H1 (cell line): ENCODE data around the gene TTLL1. TPM values are rescaled to one million over a fixed set of nuclear protein-coding genes. Genes with fewer than 3 reads are reported as not detected.

ENCODE experiments used
- CTCF ChIA-PET: fragments of 300-600 bp; sonication (Branson Sonifier 250); formaldehyde crosslinking; loops from one replicate; lab custom pipeline; 2021; ENCODE audit not compliant: partially characterized antibody; lab: Charles Lee
- POLR2A ChIA-PET: fragments of 300-600 bp; sonication (Branson Sonifier 250); formaldehyde crosslinking; loops from one replicate; lab custom pipeline; 2021; ENCODE audit warnings: inconsistent platforms; ENCODE audit not compliant: partially characterized antibody; lab: Charles Lee
- DNase-seq, 2 experiments: peaks; one replicate each; pipeline versions ENCODE4 v3.0.0 to v3.0.0-alpha.2; 2010 to 2022; ENCODE audit warnings: low spot score in 2 of 2, low read depth in 1 of 2, mixed read lengths in 1 of 2
- FAIRE-seq: peaks from 2 replicates; lab custom pipeline; 2011; peaks lifted over from hg19 to GRCh38; lab: Jason Lieb, UNC
- H2AFZ ChIP-seq: 2 replicates; pipeline ENCODE4 v1.8.1; 2012; ENCODE audit warnings: low read length, inconsistent platforms
- H2AK5ac ChIP-seq: 2 replicates; pipeline ENCODE4 v1.6.1; 2013; ENCODE audit warnings: low read depth, low read length
- H2BK120ac ChIP-seq: replicated peaks from 2 replicates; pipeline ENCODE3; 2013; ENCODE audit warnings: low read depth, low read length, inconsistent platforms
- H2BK12ac ChIP-seq: 2 replicates; pipeline ENCODE4 v1.6.1; 2013; ENCODE audit warnings: low read depth, low read length
- H2BK15ac ChIP-seq: 2 replicates; pipeline ENCODE4 v1.6.1; 2013; ENCODE audit warnings: low read length
- H2BK20ac ChIP-seq: 2 replicates; pipeline ENCODE4 v1.6.1; 2013; ENCODE audit warnings: low read length
- H2BK5ac ChIP-seq: 2 replicates; pipeline ENCODE4 v1.6.1; 2013; ENCODE audit warnings: low read depth, low read length
- H3K14ac ChIP-seq: 2 replicates; pipeline ENCODE4 v1.6.1; 2013; ENCODE audit warnings: inconsistent platforms; ENCODE audit not compliant: insufficient read length
- H3K18ac ChIP-seq: 2 replicates; pipeline ENCODE4 v1.6.1; 2013; ENCODE audit warnings: low read length; ENCODE audit errors: extremely low read depth
- H3K23ac ChIP-seq: 2 replicates; pipeline ENCODE4 v1.6.1; 2013; ENCODE audit warnings: inconsistent platforms; ENCODE audit not compliant: insufficient read length
- H3K23me2 ChIP-seq: 2 replicates; pipeline ENCODE4 v1.6.1; 2013; ENCODE audit warnings: low read depth, low read length
- H3K27ac ChIP-seq: 2 replicates; pipeline ENCODE4 v1.6.1; 2011; ENCODE audit warnings: low read depth, low read length, inconsistent platforms
- H3K27me3 ChIP-seq, 4 experiments: replicated peaks in 1 of 4; 1 replicate in 1 of 4; 2 replicates in 3 of 4; pipeline versions ENCODE4 v1.6.1 to v1.8.1; 2011 to 2013; ENCODE audit warnings: low read length in 3 of 4, mild to moderate bottlenecking in 3 of 4, inconsistent platforms in 2 of 4, mixed read lengths in 2 of 4, moderate library complexity in 1 of 4; ENCODE audit not compliant: control insufficient read depth in 3 of 4, insufficient read depth in 3 of 4; ENCODE audit errors: extremely low read depth in 1 of 4
- H3K36me3 ChIP-seq, 4 experiments: 2 replicates each; pipeline versions ENCODE4 v1.6.1 to v1.8.1; 2011 to 2013; ENCODE audit warnings: mild to moderate bottlenecking in 4 of 4, low read length in 3 of 4, moderate library complexity in 2 of 4, control low read depth in 1 of 4, inconsistent platforms in 1 of 4; ENCODE audit not compliant: insufficient read depth in 4 of 4, control insufficient read depth in 2 of 4
- H3K4ac ChIP-seq: replicated peaks from 2 replicates; pipeline ENCODE3; 2013; ENCODE audit warnings: low read length, low read depth, mixed read lengths, inconsistent platforms; ENCODE audit not compliant: insufficient read length
- H3K4me1 ChIP-seq, 4 experiments: replicated peaks in 1 of 4; 1 replicate in 1 of 4; 2 replicates in 3 of 4; pipeline versions ENCODE4 v1.6.1 to v1.8.1; 2011 to 2013; ENCODE audit warnings: low read length in 3 of 4, inconsistent platforms in 2 of 4, mixed read lengths in 1 of 4; ENCODE audit not compliant: insufficient read depth in 4 of 4, control insufficient read depth in 3 of 4
- H3K4me2 ChIP-seq, 2 experiments: 2 replicates each; pipeline versions ENCODE4 v1.6.1 to v1.8.1; 2011 to 2013; ENCODE audit warnings: low read depth in 2 of 2, low read length in 2 of 2, control low read depth in 1 of 2, inconsistent platforms in 1 of 2, mild to moderate bottlenecking in 1 of 2; ENCODE audit not compliant: insufficient read depth in 1 of 2
- H3K4me3 ChIP-seq, 4 experiments: fragments of 200-600, 300-600 bp in 1 of 4; sonication (generic), shearing (Covaris generic), sonication (Bioruptor Twin) in 1 of 4; 2 replicates each; pipeline versions ENCODE4 v1.5.1 to v1.8.1; 2011 to 2016; ENCODE audit warnings: low read length in 4 of 4, low read depth in 3 of 4, control low read depth in 2 of 4, inconsistent platforms in 2 of 4, mild to moderate bottlenecking in 2 of 4, mixed read lengths in 1 of 4, moderate library complexity in 1 of 4; ENCODE audit not compliant: insufficient read depth in 2 of 4; ENCODE audit errors: extremely low read depth in 1 of 4
- H3K56ac ChIP-seq: replicated peaks from 2 replicates; pipeline ENCODE3; 2013; ENCODE audit warnings: low read depth, mild to moderate bottlenecking, mixed read lengths, low read length, inconsistent platforms; ENCODE audit not compliant: insufficient read length
- H3K79me1 ChIP-seq: 2 replicates; pipeline ENCODE4 v1.6.1; 2013; ENCODE audit warnings: low read depth, low read length, control low read depth
- H3K79me2 ChIP-seq, 2 experiments: 2 replicates each; pipeline versions ENCODE4 v1.6.1 to v1.8.1; 2012 to 2013; ENCODE audit warnings: low read length in 2 of 2, mild to moderate bottlenecking in 2 of 2, inconsistent platforms in 1 of 2; ENCODE audit not compliant: insufficient read depth in 2 of 2, control insufficient read depth in 1 of 2
- H3K9ac ChIP-seq, 4 experiments: replicated peaks in 1 of 4; 1 replicate in 1 of 4; 2 replicates in 3 of 4; pipeline versions ENCODE4 v1.6.1 to v1.8.1; 2011 to 2013; ENCODE audit warnings: low read depth in 3 of 4, low read length in 3 of 4, control low read depth in 2 of 4, mild to moderate bottlenecking in 2 of 4, moderate library complexity in 2 of 4, inconsistent platforms in 1 of 4; ENCODE audit errors: extremely low read depth in 1 of 4
- H3K9me3 ChIP-seq, 2 experiments: 2 replicates each; pipeline versions ENCODE4 v1.6.1 to v1.8.1; 2012 to 2013; ENCODE audit warnings: mild to moderate bottlenecking in 2 of 2, moderate library complexity in 2 of 2, control low read depth in 1 of 2, inconsistent platforms in 1 of 2, low read depth in 1 of 2, low read length in 1 of 2, mixed read lengths in 1 of 2; ENCODE audit not compliant: insufficient read depth in 2 of 2
- H4K20me1 ChIP-seq, 2 experiments: replicated peaks in 1 of 2; 2 replicates each; pipeline versions ENCODE3 to v1.8.1; 2011 to 2013; ENCODE audit warnings: inconsistent platforms in 2 of 2, low read length in 2 of 2, mild to moderate bottlenecking in 1 of 2; ENCODE audit not compliant: insufficient read depth in 2 of 2, control insufficient read depth in 1 of 2
- H4K5ac ChIP-seq: 2 replicates; pipeline ENCODE4 v1.6.1; 2013; ENCODE audit warnings: low read length, low read depth, mixed read lengths, inconsistent platforms; ENCODE audit not compliant: insufficient read length
- H4K8ac ChIP-seq: 2 replicates; pipeline ENCODE4 v1.8.0; 2013; ENCODE audit warnings: mild to moderate bottlenecking, moderate library complexity, low read length, inconsistent platforms; ENCODE audit not compliant: insufficient read depth; ENCODE audit errors: extremely low read depth
- H4K91ac ChIP-seq: replicated peaks from 2 replicates; pipeline ENCODE3; 2013; ENCODE audit warnings: low read length, mixed read lengths, inconsistent platforms; ENCODE audit not compliant: insufficient read length
- MAFK ChIP-seq: IDR thresholded peaks from 2 replicates; pipeline ENCODE4 v1.6.1; 2012; ENCODE audit warnings: low read depth, mild to moderate bottlenecking, improper control_type of control experiment, low read length
- SUZ12 ChIP-seq: fragments of 200-600 bp; sonication (generic); IDR thresholded peaks from 2 replicates; pipeline ENCODE4 v1.6.1; 2012; ENCODE audit warnings: mild to moderate bottlenecking, inconsistent platforms, low read length, moderate library complexity, mixed read lengths
- WGBS, 2 experiments: shearing (Covaris generic) in 1 of 2; methylation state at CpG; one replicate each; pipeline versions ENCODE4 v1.1.6 to v1.1.7; 2013 to 2015; ENCODE audit warnings: low lambda C conversion rate in 2 of 2, mixed read lengths in 2 of 2, inconsistent platforms in 1 of 2, low coverage in 1 of 2, missing lambda C conversion rate in 1 of 2; ENCODE audit not compliant: insufficient replicate concordance in 2 of 2, insufficient coverage in 1 of 2, insufficient read length in 1 of 2; ENCODE audit errors: extremely low coverage in 1 of 2, missing lambda C conversion rate in 1 of 2; 5-methylcytosine and 5-hydroxymethylcytosine counted together
- polyA plus RNA-seq, 7 experiments: library from polyadenylated mRNA; depleted of rRNA in 3 of 7; stranded (reverse) in 5 of 7; unstranded in 2 of 7; fragments of >200 nt in 5 of 7; fragments of 200-250 nt in 2 of 7; gene quantifications; 1 replicate in 5 of 7; 2 replicates in 1 of 7; 4 replicates in 1 of 7; pipeline versions ENCODE4 v1.2.1 to v1.2.3, GENCODE V29; 2011 to 2013; ENCODE audit warnings: missing spikeins in 2 of 7, mixed read lengths in 2 of 7
- total RNA-seq: library from RNA; stranded (reverse); fragmentation: NEBNext Ultra II Directional; extraction: Animal tissue kit (Norgen Biotek cat#: 25700); gene quantifications from 2 replicates; pipeline ENCODE4 v1.2.1, GENCODE V29; 2021

TTLL1 gene
- total and polyA plus RNA-seq, 2 of the 8 experiments (the other 6 are each of a cell fraction or from before 2014, with no cell fraction given) = 5.0 to 13.8 TPM

DNA sequence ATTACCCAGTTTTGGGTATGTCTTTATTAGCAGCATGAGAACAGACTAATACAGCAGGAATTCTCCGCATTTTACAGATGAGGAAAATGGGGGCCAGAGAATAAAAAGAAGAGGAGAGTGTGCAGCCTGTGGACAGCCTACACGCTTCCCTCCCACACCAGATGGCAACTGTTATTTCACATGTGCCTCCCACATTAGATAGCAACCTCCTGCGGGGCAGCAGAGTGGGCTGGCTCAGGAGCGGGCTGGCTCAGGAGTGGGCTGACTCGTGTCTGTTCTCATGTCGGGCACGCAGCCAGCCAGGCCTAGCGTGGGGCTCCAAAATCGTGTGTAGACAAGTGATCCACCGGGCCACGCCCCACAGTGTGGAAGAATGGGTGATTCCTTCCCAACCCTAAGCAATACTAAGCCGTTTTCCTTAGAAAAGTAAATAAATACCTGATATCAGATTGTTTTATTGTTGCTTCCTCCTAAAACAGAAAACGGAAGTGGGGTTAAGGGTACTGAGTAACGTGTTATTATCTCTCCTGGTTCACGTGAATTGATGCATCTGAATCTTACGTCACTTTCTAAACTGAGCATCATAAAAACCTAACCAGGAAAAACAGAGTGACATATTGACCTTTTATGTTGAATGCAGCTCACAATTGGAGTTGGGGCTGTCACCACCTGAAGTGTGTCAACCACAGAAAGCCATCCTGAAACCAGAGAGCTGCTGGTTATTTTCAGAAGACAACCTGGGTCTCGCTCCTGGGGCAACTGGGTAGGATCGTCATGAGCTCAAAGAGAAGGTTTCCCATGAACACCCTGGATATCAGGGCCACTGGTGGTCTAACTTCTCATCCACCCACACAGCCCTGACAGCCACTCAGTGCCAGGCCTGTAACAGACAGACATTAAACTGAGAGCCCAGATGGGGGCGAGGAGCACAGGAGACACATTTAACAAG is 3.3 kb downstream of the TTLL1 start:
- 89% methylated on average over 19 of the region's 19 CpGs; no CpG with 5 or more reads in 1 of the 2 experiments for WGBS, 2 experiments
- POLR2A ChIA-PET = interaction anchor here (1.7 to 2.6 kb wide), 2 partner anchors 57 to 71 kb away, joined by 3 to 9 read pairs; partner anchors contain the start of gene PACSIN2
- CTCF ChIA-PET = interaction anchor here (0.8 to 1.8 kb wide), 5 partner anchors 12 to 222 kb away, joined by 3 to 9 read pairs (median 3); no protein-coding TSS in a partner anchor
- TF ChIP-seq MAFK = no peak
- TF ChIP-seq SUZ12 = no peak

More for the DNA sequence above, 3.3 kb downstream of the TTLL1 start:
- H3K14ac ChIP-seq = no peak overlapping the region
- H4K8ac ChIP-seq = no peak overlapping the region
- no peak for DNase-seq
- H3K4me1 ChIP-seq = no peaks in the 10 kb centered on the region
- H3K79me1 ChIP-seq = no peaks in the 10 kb centered on the region
- H3K23ac ChIP-seq = no peak overlapping the region
- H3K27me3 ChIP-seq = no peaks in the 10 kb centered on the region
- no peak overlapping the region for H4K91ac ChIP-seq
- no peak overlapping the region for H2AFZ ChIP-seq
- no peak overlapping the region for H3K56ac ChIP-seq
- peaks cover 5% of the 10 kb centered on the region for H3K23me2 ChIP-seq
- no peak overlapping the region for H2BK15ac ChIP-seq
- H3K9ac ChIP-seq = no peak overlapping the region; a peak in 1 of 7 replicates
- no peak overlapping the region for H3K4ac ChIP-seq
- no peak overlapping the region for H3K18ac ChIP-seq
- H2BK120ac ChIP-seq = no peak overlapping the region
- H3K9me3 ChIP-seq = no peaks in the 10 kb centered on the region
- H2BK12ac ChIP-seq = no peak overlapping the region
- no peak overlapping the region for H3K4me2 ChIP-seq
- no peak for FAIRE-seq
- no peak overlapping the region for H2BK5ac ChIP-seq
- H2AK5ac ChIP-seq = no peak overlapping the region
- H4K5ac ChIP-seq = no peak overlapping the region
- no peak overlapping the region for H3K4me3 ChIP-seq
- no peaks in the 10 kb centered on the region for H4K20me1 ChIP-seq
- H3K27ac ChIP-seq = no peak overlapping the region
- no peaks in the 10 kb centered on the region for H3K79me2 ChIP-seq
- H3K36me3 ChIP-seq = no peaks in the 10 kb centered on the region; a peak in 1 of 8 replicates
- H2BK20ac ChIP-seq = no peak overlapping the region
